ENCODE results near the gene ATF5. TPM values are rescaled to one million over a fixed set of nuclear protein-coding genes. Genes with fewer than 3 reads are reported as not detected.

Gene ATF5
- total and polyA plus RNA-seq, 2 of the 8 experiments (the other 6 are each of a cell fraction or from before 2014, with no cell fraction given): 6.2 to 13.1 TPM

DNA sequence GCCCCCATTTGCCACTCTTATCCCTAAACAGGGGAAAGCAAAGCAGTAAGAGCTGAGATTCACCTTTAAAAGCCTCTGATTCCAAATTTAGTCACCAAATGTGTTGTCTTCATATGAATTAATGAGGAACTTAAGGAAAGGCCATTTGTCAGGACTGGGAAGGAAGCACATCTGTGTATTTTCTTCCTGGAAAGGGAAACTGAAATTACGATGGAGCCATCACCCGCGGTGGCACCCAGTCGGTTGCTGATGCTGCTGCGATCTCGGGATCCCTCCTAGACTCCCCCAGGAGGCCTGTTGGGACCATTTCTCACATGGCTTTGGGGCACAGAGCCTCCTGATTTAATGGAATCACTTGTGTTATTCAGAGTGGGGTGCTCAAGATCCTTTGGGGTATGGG is 24.9 kb upstream of the ATF5 start:
- Histone ChIP-seq H3K4me3 (ENCODE audit: extremely low read depth in 1 of 4, insufficient read depth in 2 of 4, low read depth in 3 of 4, low read length in 4 of 4) (no peak overlapping the region), H3K36me3 (ENCODE audit: control insufficient read depth in 2 of 4, insufficient read depth in 4 of 4, low read length in 3 of 4) (peaks cover 10 to 25% (median 15%) of the 10 kb centered on the region in 4 experiments; a peak in 7 of 8 replicates), H3K23ac (ENCODE audit: insufficient read length) (no peak overlapping the region), H2BK5ac (ENCODE audit: low read depth, low read length) (no peak overlapping the region), H3K4ac (replicated peaks; ENCODE audit: insufficient read length, low read depth, low read length) (no peak overlapping the region), H2BK12ac (ENCODE audit: low read depth, low read length) (no peak overlapping the region), H4K20me1 (replicated peaks in 1 of 2; ENCODE audit: control insufficient read depth in 1 of 2, insufficient read depth in 2 of 2, low read length in 2 of 2) (peaks cover 18% of the 10 kb centered on the region in 2 experiments), H4K91ac (replicated peaks; ENCODE audit: insufficient read length, low read length) (no peak overlapping the region), H4K8ac (ENCODE audit: extremely low read depth, insufficient read depth, low read length) (peak overlapping the region; percentile 80; the same call in 1 of the 2 replicates), H3K23me2 (ENCODE audit: low read depth, low read length) (no peaks in the 10 kb centered on the region), H2AK5ac (ENCODE audit: low read depth, low read length) (no peak overlapping the region), H3K9ac (replicated peaks in 1 of 4; ENCODE audit: extremely low read depth in 1 of 4, low read depth in 3 of 4, low read length in 3 of 4) (no peak overlapping the region), H3K4me1 (replicated peaks in 1 of 4; ENCODE audit: control insufficient read depth in 3 of 4, insufficient read depth in 4 of 4, low read length in 3 of 4) (peaks cover 0 to 6% (median 3%) of the 10 kb centered on the region in 4 experiments; a peak in 3 of 7 replicates), H3K56ac (replicated peaks; ENCODE audit: insufficient read length, low read depth, low read length) (no peak overlapping the region), H2BK20ac (ENCODE audit: low read length) (no peak overlapping the region), H3K18ac (ENCODE audit: extremely low read depth, low read length) (no peak overlapping the region), H3K27me3 (replicated peaks in 1 of 4; ENCODE audit: control insufficient read depth in 3 of 4, extremely low read depth in 1 of 4, insufficient read depth in 3 of 4, low read length in 3 of 4) (no peaks in the 10 kb centered on the region; a peak in 1 of 7 replicates), H2BK120ac (replicated peaks; ENCODE audit: low read depth, low read length) (no peak overlapping the region), H3K14ac (ENCODE audit: insufficient read length) (no peak overlapping the region), H2BK15ac (ENCODE audit: low read length) (no peak overlapping the region), H2AFZ (ENCODE audit: low read length) (no peak overlapping the region), H3K79me1 (ENCODE audit: low read depth, low read length) (peaks cover 5% of the 10 kb centered on the region; the same call in 1 of the 2 replicates), H3K27ac (ENCODE audit: low read depth, low read length) (no peak overlapping the region), H3K4me2 (ENCODE audit: insufficient read depth in 1 of 2, low read depth in 2 of 2, low read length in 2 of 2) (no peak overlapping the region), H4K5ac (ENCODE audit: insufficient read length, low read depth, low read length) (no peak overlapping the region), H3K9me3 (ENCODE audit: insufficient read depth in 2 of 2, low read depth in 1 of 2, low read length in 1 of 2) (no peaks in the 10 kb centered on the region), H3K79me2 (ENCODE audit: control insufficient read depth in 1 of 2, insufficient read depth in 2 of 2, low read length in 2 of 2) (no peaks in the 10 kb centered on the region; a peak in 1 of 4 replicates)
- 85% methylated on average over 6 of the region's 6 CpGs; no CpG with 5 or more reads in 1 of the 2 experiments for WGBS, 2 experiments (ENCODE audit: extremely low coverage in 1 of 2, insufficient coverage in 1 of 2, insufficient read length in 1 of 2, insufficient replicate concordance in 2 of 2, low coverage in 1 of 2, low lambda C conversion rate in 2 of 2, missing lambda C conversion rate in 1 of 2)
- CTCF ChIA-PET (ENCODE audit: partially characterized antibody): interaction anchor here (0.9 to 1.0 kb wide), 3 partner anchors 10 to 41 kb away, joined by 3 to 4 read pairs (median 4); no protein-coding TSS in a partner anchor
- FAIRE-seq (no peak), DNase-seq (ENCODE audit: low read depth in 1 of 2, low spot score in 2 of 2) (no peak)
- no peak for TF ChIP-seq RAD21 (IDR thresholded peaks at IDR 0.05 in 1 of 2, conservative IDR thresholded peaks at IDR 0.05 in 1 of 2; ENCODE audit: low read depth in 2 of 2, low read length in 2 of 2)
- POLR2A ChIA-PET (ENCODE audit: partially characterized antibody): interaction anchor here (1.0 to 19.2 kb wide), 2 partner anchors 11 to 20 kb away, joined by 3 to 373 read pairs; partner anchors contain the start of genes ATF5 and NUP62

Data from H1 (cell line).